Breast epithelium (tissue), 4 donors: Measurements from ENCODE around the gene NECTIN2. TPM values are rescaled to one million over a fixed set of nuclear protein-coding genes. Genes with fewer than 3 reads are reported as not detected.
A peak's percentile ranks its signal among the peaks of the same experiment; 100 is the strongest.

Experiments used
- DNase-seq, 2 donors: peaks; one replicate each; pipeline ENCODE4 v3.0.0-alpha.2; 2019; ENCODE audit warnings: low spot score in 2 of 2
- H3K27ac ChIP-seq, 2 donors: fragments of 200-600 bp; sonication (generic) in 1 of 2; one replicate each; pipeline ENCODE4 v1.5.1; 2016 to 2019; ENCODE audit warnings: mild to moderate bottlenecking in 1 of 2
- H3K27me3 ChIP-seq, 2 donors: fragments of 200-600 bp; sonication (generic) in 1 of 2; one replicate each; pipeline versions ENCODE4 v1.5.1 to v1.6.0; 2017 to 2019; ENCODE audit warnings: control low read depth in 1 of 2, mild to moderate bottlenecking in 1 of 2
- H3K36me3 ChIP-seq: fragments of 200-600 bp; one replicate; pipeline ENCODE4 v1.5.1; 2019
- H3K4me1 ChIP-seq, 2 donors: fragments of 200-600 bp; sonication (generic); one replicate each; pipeline ENCODE4 v1.5.1; 2016 to 2019; ENCODE audit warnings: control low read depth in 1 of 2
- H3K4me3 ChIP-seq, 3 donors: fragments of 200-600 bp; sonication (generic); 1 replicate in 2 of 3; 2 replicates in 1 of 3; pipeline ENCODE4 v1.5.1; 2016 to 2019; ENCODE audit warnings: mild to moderate bottlenecking in 3 of 3, moderate library complexity in 2 of 3
- H3K9me3 ChIP-seq, 2 donors: fragments of 200-600 bp; sonication (generic) in 1 of 2; one replicate each; pipeline ENCODE4 v1.5.1; 2016 to 2019; ENCODE audit warnings: control low read depth in 1 of 2
- POLR2A ChIP-seq: fragments of 450-650 bp; IDR thresholded peaks from one replicate; pipeline ENCODE4 v1.6.1; 2016; ENCODE audit warnings: antibody characterized with exemption, mild to moderate bottlenecking, moderate library complexity
- POLR2AphosphoS5 ChIP-seq, 3 donors: sonication (generic); formaldehyde crosslinking; IDR thresholded peaks; one replicate each; pipeline ENCODE4 v1.6.1; 2017; ENCODE audit warnings: antibody characterized with exemption in 3 of 3
- intact Hi-C: fragments of 100-400 bp; cut with DNase I; formaldehyde crosslinking; loops from one replicate; pipeline ENCODE4 v1.15.1; 2023; ENCODE audit warnings: low total_unique reads
- total RNA-seq, 3 donors: library from RNA; depleted of rRNA; stranded (reverse); fragments of >200 nt; gene quantifications; one replicate each; pipeline ENCODE4 v1.1.0, GENCODE V29; 2016
- TF ChIP-seq, protein P1 (sequence below), 3 donors: fragments of 450-650 bp; IDR thresholded peaks; one replicate each; pipeline ENCODE4 v1.5.1; 2016 to 2017; ENCODE audit warnings: antibody characterized with exemption in 3 of 3, mild to moderate bottlenecking in 3 of 3, moderate library complexity in 3 of 3

The NECTIN2 gene
- total RNA-seq, 3 donors from 2014 or later = 28.0 to 114 (median 86.6) TPM

GRCh38 chr19:44897835-44898234 is 51.7 kb downstream of the NECTIN2 start:
- TF ChIP-seq, protein P1, sequence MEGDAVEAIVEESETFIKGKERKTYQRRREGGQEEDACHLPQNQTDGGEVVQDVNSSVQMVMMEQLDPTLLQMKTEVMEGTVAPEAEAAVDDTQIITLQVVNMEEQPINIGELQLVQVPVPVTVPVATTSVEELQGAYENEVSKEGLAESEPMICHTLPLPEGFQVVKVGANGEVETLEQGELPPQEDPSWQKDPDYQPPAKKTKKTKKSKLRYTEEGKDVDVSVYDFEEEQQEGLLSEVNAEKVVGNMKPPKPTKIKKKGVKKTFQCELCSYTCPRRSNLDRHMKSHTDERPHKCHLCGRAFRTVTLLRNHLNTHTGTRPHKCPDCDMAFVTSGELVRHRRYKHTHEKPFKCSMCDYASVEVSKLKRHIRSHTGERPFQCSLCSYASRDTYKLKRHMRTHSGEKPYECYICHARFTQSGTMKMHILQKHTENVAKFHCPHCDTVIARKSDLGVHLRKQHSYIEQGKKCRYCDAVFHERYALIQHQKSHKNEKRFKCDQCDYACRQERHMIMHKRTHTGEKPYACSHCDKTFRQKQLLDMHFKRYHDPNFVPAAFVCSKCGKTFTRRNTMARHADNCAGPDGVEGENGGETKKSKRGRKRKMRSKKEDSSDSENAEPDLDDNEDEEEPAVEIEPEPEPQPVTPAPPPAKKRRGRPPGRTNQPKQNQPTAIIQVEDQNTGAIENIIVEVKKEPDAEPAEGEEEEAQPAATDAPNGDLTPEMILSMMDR (IDR thresholded peaks at IDR 0.05) = no peak
- TF ChIP-seq POLR2A (no peak), POLR2AphosphoS5 (IDR thresholded peaks at IDR 0.05) (no peak)
- intact Hi-C loops = no loop called here
- no peak overlapping the region for H3K4me3 ChIP-seq
- H3K4me1 ChIP-seq = no peaks in the 10 kb centered on the region
- no peak overlapping the region for H3K27ac ChIP-seq
- no peaks in the 10 kb centered on the region for H3K9me3 ChIP-seq
- H3K27me3 ChIP-seq = no peaks in the 10 kb centered on the region
- no peaks in the 10 kb centered on the region for H3K36me3 ChIP-seq
- no peak for DNase-seq

GRCh38 chr19:44900328-44901244 is 54.5 kb downstream of the NECTIN2 start:
- Histone ChIP-seq H3K27ac (no peak overlapping the region), H3K4me1 (no peaks in the 10 kb centered on the region), H3K9me3 (no peaks in the 10 kb centered on the region), H3K36me3 (no peaks in the 10 kb centered on the region), H3K4me3 (no peak overlapping the region), H3K27me3 (no peaks in the 10 kb centered on the region)
- intact Hi-C loops = no loop called here
- TF ChIP-seq POLR2AphosphoS5 (IDR thresholded peaks at IDR 0.05) (no peak), POLR2A (no peak)
- TF ChIP-seq, protein P1 (IDR thresholded peaks at IDR 0.05) = no peak
- DNase-seq = no peak

DNA sequence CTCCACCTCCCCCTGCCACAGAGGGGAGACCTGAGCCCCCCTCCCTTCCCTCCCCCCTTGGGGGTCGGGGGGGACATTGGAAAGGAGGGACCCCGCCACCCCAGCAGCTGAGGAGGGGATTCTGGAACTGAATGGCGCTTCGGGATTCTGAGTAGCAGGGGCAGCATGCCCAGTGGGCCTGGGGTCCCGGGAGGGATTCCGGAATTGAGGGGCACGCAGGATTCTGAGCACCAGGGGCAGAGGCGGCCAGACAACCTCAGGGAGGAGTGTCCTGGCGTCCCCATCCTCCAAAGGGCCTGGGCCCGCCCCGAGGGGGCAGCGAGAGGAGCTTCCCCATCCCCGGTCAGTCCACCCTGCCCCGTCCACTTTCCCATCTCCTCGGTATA is 57.1 kb downstream of the NECTIN2 start:
- Histone ChIP-seq H3K36me3 (no peaks in the 10 kb centered on the region), H3K27me3 (no peaks in the 10 kb centered on the region), H3K27ac (no peak overlapping the region), H3K9me3 (no peaks in the 10 kb centered on the region), H3K4me1 (peaks cover 0 to 9% of the 10 kb centered on the region in 2 donors), H3K4me3 (no peak overlapping the region)
- intact Hi-C loops = no loop called here
- DNase-seq = no peak
- TF ChIP-seq POLR2AphosphoS5 (IDR thresholded peaks at IDR 0.05) (no peak), POLR2A (no peak)
- TF ChIP-seq, protein P1 (IDR thresholded peaks at IDR 0.05) = no peak

GRCh38 chr19:44903602-44904425 is 57.7 kb downstream of the NECTIN2 start:
- H3K4me1 ChIP-seq = peaks cover 0 to 9% of the 10 kb centered on the region in 2 donors
- H3K36me3 ChIP-seq = no peaks in the 10 kb centered on the region
- TF ChIP-seq, protein P1 (IDR thresholded peaks at IDR 0.05) = peak; percentile 97
- TF ChIP-seq POLR2AphosphoS5 (IDR thresholded peaks at IDR 0.05) = peak in 1 of 3 donors; percentile 9
- TF ChIP-seq POLR2A = no peak
- H3K9me3 ChIP-seq = no peaks in the 10 kb centered on the region
- H3K27ac ChIP-seq = no peak overlapping the region
- peak; percentile 70 to 78 for DNase-seq
- H3K27me3 ChIP-seq = no peaks in the 10 kb centered on the region
- H3K4me3 ChIP-seq = no peak overlapping the region
- intact Hi-C loops = no loop called here
